ENCODE measurements around the gene TRABD2B. TPM values are rescaled to one million over a fixed set of nuclear protein-coding genes. Genes with fewer than 3 reads are reported as not detected.

TRABD2B gene
- total and polyA plus RNA-seq, 2 experiments from 2014 or later: 1.6 to 2.0 TPM

DNA sequence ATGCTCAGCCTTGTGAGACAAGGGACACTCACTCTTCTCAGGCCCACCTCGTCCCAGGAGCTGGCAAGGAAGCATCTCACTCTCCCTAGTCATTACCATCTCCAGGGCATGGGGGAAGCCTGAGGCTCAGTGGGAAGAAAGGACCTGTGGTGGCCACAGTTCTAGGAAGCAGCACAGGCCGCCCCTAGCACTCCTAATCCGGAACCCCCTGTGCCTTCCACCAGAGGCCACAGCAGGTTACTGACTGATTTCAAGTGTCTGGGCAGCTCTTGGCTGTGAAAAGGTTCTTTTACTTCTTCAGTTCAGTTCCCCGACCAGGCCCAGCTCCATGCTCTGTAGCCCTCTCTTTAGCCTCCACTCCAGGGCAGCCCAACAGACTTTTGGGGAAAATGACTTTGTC is 84.4 kb downstream of the TRABD2B start:
- DNase-seq (ENCODE audit: low spot score) (no peak), ATAC-seq (no peak)
- H3F3A ChIP-seq (replicated peaks; ENCODE audit: low read depth): no peaks in the 10 kb centered on the region
- no peaks in the 10 kb centered on the region; the same call in 1 of the 2 replicates for H4K20me1 ChIP-seq (replicated peaks; ENCODE audit: insufficient read depth)
- no peaks in the 10 kb centered on the region for H3K27me3 ChIP-seq (ENCODE audit: insufficient read depth)
- H2AFZ ChIP-seq: no peak overlapping the region
- TF ChIP-seq JUNB (IDR thresholded peaks at IDR 0.05; ENCODE audit: unreplicated experiment): no peak
- TF ChIP-seq STAT1 (IDR thresholded peaks at IDR 0.05; ENCODE audit: unreplicated experiment): no peak
- TF ChIP-seq ZNF462 (CRISPR knock-in tag; IDR thresholded peaks at IDR 0.05): no peak
- TF ChIP-seq, protein P1, sequence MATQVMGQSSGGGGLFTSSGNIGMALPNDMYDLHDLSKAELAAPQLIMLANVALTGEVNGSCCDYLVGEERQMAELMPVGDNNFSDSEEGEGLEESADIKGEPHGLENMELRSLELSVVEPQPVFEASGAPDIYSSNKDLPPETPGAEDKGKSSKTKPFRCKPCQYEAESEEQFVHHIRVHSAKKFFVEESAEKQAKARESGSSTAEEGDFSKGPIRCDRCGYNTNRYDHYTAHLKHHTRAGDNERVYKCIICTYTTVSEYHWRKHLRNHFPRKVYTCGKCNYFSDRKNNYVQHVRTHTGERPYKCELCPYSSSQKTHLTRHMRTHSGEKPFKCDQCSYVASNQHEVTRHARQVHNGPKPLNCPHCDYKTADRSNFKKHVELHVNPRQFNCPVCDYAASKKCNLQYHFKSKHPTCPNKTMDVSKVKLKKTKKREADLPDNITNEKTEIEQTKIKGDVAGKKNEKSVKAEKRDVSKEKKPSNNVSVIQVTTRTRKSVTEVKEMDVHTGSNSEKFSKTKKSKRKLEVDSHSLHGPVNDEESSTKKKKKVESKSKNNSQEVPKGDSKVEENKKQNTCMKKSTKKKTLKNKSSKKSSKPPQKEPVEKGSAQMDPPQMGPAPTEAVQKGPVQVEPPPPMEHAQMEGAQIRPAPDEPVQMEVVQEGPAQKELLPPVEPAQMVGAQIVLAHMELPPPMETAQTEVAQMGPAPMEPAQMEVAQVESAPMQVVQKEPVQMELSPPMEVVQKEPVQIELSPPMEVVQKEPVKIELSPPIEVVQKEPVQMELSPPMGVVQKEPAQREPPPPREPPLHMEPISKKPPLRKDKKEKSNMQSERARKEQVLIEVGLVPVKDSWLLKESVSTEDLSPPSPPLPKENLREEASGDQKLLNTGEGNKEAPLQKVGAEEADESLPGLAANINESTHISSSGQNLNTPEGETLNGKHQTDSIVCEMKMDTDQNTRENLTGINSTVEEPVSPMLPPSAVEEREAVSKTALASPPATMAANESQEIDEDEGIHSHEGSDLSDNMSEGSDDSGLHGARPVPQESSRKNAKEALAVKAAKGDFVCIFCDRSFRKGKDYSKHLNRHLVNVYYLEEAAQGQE (IDR thresholded peaks at IDR 0.05; ENCODE audit: unreplicated experiment): no peak
- TF ChIP-seq POLR2AphosphoS5 (IDR thresholded peaks at IDR 0.05; ENCODE audit: low read depth): no peak
- TF ChIP-seq CREB1 (CRISPR knock-in tag; IDR thresholded peaks at IDR 0.05; ENCODE audit: low read depth): no peak
- no peak for TF ChIP-seq NANOG (IDR thresholded peaks at IDR 0.05; ENCODE audit: borderline replicate concordance)
- TF ChIP-seq ZNF331 (CRISPR knock-in tag; IDR thresholded peaks at IDR 0.05; ENCODE audit: low read depth): no peak
- TF ChIP-seq EZH2phosphoT487 (IDR thresholded peaks at IDR 0.05; ENCODE audit: unreplicated experiment): no peak
- TF ChIP-seq EZH2 (IDR thresholded peaks at IDR 0.05; ENCODE audit: low read depth, unreplicated experiment): no peak
- TF ChIP-seq ETS1 (IDR thresholded peaks at IDR 0.05): no peak
- TF ChIP-seq ZNF114 (CRISPR knock-in tag; IDR thresholded peaks at IDR 0.05): no peak
- TF ChIP-seq, protein P2, sequence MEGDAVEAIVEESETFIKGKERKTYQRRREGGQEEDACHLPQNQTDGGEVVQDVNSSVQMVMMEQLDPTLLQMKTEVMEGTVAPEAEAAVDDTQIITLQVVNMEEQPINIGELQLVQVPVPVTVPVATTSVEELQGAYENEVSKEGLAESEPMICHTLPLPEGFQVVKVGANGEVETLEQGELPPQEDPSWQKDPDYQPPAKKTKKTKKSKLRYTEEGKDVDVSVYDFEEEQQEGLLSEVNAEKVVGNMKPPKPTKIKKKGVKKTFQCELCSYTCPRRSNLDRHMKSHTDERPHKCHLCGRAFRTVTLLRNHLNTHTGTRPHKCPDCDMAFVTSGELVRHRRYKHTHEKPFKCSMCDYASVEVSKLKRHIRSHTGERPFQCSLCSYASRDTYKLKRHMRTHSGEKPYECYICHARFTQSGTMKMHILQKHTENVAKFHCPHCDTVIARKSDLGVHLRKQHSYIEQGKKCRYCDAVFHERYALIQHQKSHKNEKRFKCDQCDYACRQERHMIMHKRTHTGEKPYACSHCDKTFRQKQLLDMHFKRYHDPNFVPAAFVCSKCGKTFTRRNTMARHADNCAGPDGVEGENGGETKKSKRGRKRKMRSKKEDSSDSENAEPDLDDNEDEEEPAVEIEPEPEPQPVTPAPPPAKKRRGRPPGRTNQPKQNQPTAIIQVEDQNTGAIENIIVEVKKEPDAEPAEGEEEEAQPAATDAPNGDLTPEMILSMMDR (conservative IDR thresholded peaks at IDR 0.05; ENCODE audit: low read depth in 2 of 2): no peak
- H3K36me3 ChIP-seq (ENCODE audit: insufficient read depth): no peaks in the 10 kb centered on the region
- no peak overlapping the region for H3K4me3 ChIP-seq
- H3K27me3 Mint-ChIP-seq (ENCODE audit: insufficient read depth, low read depth, poor library complexity): peaks cover 14% of the 10 kb centered on the region
- H3K4me3 Mint-ChIP-seq: no peak overlapping the region
- no peaks in the 10 kb centered on the region; the same call in 2 of the 3 replicates for H3K9me3 Mint-ChIP-seq
- H3K27ac Mint-ChIP-seq: 0 out of 2 replicates have a peak overlapping the region, but pooled peaks have one; percentile 22
- H3K4me1 ChIP-seq (ENCODE audit: insufficient read depth): peaks cover 4% of the 10 kb centered on the region; the same call in 1 of the 2 replicates
- H3K36me3 Mint-ChIP-seq (ENCODE audit: low read depth): no peaks in the 10 kb centered on the region
- H3K4me2 ChIP-seq: no peak overlapping the region
- H3K4me1 Mint-ChIP-seq: peaks cover 25% of the 10 kb centered on the region
- H3K79me2 ChIP-seq (replicated peaks; ENCODE audit: insufficient read depth): no peaks in the 10 kb centered on the region
- no peak overlapping the region for H3K27ac ChIP-seq (ENCODE audit: low read depth)
- no peaks in the 10 kb centered on the region for H3K9me2 ChIP-seq (ENCODE audit: insufficient read depth)
